RPMI7951 (cell line): ENCODE results near the gene HOXA11. TPM values are rescaled to one million over a fixed set of nuclear protein-coding genes. Genes with fewer than 3 reads are reported as not detected.
A peak's percentile ranks its signal among the peaks of the same experiment; 100 is the strongest.

Source experiments
- DNase-seq: peaks from one replicate; pipeline ENCODE4 v3.0.0-alpha.2; 2012; ENCODE audit warnings: low read depth
- total RNA-seq: library from RNA; depleted of rRNA; stranded (reverse); fragments of >200 nt; shearing (Covaris generic); gene quantifications from 2 replicates; pipeline ENCODE4 v1.2.3, GENCODE V29; 2014; rRNA removed

Gene HOXA11
- total RNA-seq: 1.4 and 1.9 TPM in 2 replicates

DNA sequence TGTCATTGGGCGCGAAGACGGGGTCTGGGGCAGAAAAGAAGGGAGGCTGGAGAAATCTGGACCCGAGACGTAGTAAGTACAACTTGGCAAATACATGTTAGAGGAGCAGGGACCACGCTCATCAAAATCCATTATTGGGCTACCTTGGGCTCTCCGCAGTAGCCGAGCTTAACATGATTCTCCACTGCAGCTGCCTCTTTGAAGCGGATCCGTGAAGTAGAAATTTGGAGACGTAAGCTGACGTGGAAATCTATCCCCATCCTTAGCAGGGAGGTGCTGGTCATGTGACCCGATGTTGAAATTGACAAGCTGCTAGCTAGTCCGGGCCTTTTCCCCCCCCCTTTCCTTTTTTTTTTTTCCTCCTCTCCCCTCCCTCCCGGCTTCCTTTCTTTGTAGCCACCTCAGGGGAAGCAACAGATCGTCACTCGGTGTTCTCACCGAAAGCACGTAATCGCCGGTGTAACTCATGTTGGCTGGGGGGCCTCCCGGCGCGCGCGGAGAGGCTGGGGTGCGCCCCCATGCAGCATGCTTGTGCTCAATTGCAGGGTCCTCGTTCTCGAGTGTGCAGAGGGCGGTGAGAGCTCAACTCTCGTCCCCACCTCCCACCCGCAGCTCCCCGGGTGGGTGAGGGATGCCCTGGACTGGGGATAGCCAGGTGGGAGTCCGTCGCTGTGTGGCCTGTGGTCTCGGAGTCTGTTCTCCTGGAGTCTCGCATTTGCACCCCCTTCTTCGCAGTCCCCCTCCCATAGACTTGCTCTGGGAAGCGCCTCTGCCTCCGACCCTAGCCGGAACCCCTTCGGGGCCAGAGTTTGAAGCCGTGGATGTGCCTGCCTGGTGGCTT is at the start of gene HOXA11:
Gene HOXA11, minus strand, starts transcription at position 220 of the 841 bp plus-strand sequence. Its CDS starts 88 bp downstream, at position 132.
- DNase-seq: no peak

DNA sequence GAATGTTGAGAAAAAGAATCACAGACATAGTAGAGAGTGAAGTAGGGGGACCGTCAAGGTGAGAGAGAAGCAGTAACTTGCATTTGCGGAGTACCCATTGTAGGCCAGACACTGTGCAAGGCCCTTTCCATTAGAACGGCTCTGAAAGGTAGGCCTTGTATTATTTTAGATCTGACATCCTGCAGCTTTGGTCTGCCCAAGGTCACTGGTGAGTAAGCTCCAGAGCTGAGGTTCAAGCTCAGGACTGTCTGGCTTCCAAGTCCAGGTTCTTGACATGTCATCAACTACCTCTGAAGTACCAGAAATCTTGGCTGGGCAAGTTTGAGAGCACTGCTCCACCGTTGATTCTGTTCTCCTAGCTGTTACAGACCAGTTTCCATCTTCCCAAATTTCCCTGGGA is 44.4 kb upstream of the HOXA11 start:
- no peak for DNase-seq

DNA sequence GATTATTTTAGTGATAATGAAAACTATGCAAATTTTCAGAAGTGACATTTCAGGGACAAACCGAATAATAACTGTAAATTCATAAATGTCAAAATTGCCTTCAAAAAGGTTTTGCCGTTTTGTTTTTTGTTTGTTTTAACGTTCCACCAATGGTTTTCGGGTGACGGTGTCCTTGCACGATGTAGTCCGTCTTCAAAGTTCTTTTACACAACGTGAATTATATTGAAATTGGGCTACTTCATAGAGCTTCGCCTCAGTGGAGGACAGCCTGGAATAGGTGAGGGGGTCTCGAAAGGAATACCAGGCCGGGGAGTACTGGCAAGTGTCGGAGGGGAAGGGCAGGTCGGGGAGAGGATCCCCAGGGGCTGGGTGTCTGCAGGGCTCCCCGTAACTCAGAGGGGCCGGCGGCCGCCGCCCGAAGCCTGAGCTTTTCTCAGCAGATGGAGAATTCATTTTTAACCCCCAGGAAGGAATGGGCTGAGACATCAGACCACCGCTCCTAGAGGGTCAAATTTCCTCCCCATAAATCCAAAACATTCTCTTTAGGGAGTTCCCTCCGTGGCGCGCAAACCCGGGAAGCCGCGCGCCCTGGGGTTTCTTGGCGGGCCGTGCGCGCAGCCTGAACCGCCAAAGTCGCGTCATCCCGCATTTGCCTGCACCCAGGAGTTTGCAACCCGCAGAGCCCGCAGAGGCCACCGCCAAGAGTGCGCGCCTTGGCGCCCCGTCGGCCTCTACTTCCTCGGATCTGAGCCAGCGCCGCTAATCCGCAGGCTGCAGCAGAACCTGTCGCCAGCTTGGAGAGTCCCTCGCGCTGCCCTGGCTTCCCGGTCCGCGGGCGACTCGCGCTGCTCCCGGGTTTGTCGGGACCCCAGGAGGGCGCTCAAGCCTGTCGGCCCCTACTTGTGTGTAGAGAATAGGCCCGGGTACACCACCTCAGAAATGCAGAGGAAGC is 40.2 kb upstream of the HOXA11 start:
- DNase-seq: no peak

GRCh38 chr7:27223941-27224575 is 39.0 kb upstream of the HOXA11 start:
- no peak for DNase-seq

DNA sequence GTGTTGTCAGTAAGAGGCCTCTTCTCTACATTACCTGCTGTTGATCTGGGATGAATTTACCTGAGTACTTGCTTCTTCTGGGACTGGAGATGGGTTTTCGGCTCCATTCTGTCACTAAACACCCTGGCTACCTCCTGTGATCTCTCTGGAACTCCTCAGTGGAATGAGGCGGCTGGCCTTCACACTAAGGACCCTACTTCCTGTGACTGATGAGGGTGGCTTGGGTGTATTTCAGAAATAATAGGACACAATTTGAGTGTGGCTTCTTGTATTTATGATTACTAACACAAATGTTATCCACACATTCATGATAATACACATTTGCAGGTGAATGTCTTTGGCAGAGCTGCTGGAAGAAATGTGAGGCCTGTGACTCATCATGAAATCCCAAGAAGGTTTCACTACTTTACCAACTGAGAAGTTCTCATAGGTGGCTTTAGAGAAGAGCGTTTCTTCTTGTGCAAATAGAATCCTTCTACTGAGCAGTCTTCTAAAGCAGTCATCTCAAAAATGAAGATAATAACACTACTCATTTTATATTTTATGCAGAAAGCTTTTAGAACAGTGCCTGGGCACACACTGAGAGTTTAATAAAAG is 36.3 kb upstream of the HOXA11 start:
- DNase-seq: no peak

DNA sequence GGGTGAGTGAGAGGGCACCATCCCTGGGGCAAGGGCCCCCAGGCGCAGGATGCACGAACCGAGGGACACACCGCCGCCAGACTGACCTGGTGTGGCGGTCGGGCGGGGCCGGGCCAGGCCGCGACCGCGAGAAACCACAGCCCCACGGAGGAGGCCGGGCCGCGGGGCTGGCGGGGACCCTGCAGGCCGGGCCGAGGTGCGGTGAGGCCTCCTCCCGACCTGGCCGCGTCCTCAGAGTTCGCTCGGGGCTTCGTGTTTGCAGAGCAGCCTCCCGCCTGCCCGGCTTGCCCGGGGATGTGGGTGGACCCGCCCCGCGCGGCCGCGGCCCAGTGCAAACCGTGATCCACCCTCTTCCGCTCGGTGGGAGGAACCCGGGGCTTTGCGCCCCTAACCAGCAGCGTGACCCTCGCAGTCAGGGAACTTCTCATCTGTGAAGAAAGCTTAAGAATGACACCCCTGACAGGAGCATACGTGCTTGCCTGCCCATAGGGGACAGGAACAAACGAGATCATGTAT is 35.5 kb upstream of the HOXA11 start:
- DNase-seq: no peak

GRCh38 chr7:27219821-27220220 is 34.8 kb upstream of the HOXA11 start:
- DNase-seq: no peak

- no peak for DNase-seq
These were observed 32.9 kb upstream of the HOXA11 start for GRCh38 chr7:27217951-27218350.

GRCh38 chr7:27215356-27215755 is 30.3 kb upstream of the HOXA11 start:
- no peak for DNase-seq

DNA sequence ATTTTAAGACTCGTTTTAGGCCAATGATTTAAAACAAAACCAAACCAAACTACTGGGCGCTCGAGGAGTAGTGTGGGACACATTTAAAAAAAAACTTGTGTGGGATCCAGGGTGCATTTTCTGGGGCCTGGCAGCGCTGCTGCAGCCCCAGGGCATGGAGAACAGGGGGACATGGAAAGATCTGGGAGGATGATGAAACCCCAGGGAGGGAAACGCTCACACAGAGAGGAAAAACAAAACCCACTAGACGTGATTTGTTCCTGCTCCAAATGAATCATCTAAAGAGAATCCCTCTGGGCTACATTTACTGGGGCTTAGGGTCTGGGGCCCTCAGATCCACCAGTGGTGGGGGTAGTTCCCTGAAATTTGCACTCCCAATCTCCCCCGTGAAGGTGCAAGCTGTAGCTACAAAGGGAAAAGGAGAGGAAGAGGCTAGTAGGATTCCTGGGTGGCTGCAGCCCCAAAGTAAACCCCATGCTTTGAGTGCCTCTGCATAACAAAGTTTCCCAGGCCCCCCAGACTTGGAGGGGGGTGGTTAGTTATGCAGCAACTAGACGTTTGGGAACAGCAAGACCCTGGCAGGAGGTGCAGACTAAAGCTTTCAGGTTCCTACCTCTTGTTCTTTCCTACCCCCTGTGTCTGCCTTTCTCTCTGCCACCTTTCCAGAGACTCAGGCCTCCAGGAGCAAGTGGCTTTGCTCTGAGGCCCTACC is 29.4 kb upstream of the HOXA11 start:
- DNase-seq: peak; percentile 26

DNA sequence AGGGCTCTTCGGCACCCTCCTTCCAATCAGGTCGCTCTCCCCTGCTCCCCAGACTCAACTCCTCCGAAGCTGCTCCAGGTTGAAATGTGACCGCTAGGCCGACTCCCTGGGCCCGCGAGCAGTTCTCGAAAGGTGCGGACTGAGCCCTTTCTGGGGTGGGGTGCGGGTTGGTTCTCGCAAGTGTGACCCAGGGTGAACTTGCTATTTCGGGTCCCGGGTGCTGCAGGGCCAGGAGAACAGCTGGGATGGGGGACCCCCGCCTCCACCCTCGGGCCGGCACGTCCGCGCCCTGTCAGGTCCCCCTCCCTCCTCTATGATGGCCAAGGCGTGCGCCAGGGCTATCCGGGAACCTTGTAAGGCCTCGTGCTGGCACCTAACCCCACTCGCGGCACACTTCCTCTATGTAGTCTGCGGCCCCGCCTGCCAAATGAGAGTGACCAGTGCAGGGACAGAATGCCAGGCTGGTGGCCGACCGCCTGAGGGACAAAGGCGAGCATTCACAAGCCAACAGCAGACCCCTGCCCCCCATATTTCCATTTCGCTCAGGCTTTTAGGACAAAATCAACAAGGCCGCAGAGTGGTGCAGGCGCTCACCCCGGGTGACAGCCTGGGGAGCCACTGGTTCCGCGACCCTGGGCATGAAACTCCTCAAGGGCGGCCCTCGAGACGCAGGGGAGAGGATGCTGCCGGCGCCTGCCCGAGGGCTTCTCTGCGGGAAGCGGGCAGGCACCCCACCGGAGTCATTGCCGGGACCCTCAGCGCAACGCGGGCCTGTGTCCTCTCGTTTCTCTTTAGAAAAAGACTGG is 28.6 kb upstream of the HOXA11 start:
- no peak for DNase-seq

DNA sequence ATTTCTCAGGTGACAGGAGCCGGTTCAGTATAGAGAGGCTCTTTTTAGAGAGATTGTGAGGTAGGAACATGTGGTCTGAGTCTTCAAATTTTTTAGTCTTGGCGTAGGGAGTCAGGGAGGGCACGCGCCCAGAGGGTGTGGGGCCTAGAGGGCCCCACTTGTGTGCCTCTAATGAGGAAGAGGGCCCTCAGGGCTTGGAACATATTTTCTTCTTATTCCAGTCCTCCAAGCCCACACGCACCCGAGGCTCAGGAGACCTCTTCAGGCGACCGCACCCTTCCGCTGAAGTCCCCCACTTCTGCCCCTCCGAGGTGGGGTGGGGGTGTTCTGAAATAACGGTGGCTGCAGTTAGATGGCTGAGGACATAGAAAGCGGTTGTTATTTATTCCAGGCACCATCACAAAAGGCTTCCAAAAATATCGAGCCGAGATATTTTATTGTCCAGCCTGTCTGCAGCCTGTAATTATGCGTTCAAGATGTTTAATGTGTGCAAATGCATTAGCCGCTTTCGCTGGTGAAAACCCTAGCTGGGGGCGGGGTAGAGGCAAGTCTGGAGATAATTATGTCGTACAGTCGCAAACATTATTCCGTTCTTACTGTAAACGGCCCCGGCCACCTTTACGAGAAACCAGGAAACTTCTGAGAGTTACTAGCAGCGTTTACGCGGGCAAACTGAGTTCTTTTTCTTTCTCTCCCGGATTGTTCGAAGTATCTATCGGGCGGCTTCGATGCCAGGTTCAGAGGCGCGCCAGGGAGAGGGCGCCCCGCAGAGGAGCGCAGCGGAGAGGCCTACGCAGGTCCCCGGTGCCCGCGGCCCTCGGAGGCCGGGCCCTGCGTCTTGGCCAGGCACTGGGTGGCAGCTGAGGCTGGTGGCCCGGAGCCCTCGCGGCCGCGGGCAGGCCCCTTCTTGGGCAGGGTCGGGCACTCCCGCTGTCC is 27.7 kb upstream of the HOXA11 start:
- no peak for DNase-seq

GRCh38 chr7:27211764-27212204 is 26.8 kb upstream of the HOXA11 start:
- no peak for DNase-seq

DNA sequence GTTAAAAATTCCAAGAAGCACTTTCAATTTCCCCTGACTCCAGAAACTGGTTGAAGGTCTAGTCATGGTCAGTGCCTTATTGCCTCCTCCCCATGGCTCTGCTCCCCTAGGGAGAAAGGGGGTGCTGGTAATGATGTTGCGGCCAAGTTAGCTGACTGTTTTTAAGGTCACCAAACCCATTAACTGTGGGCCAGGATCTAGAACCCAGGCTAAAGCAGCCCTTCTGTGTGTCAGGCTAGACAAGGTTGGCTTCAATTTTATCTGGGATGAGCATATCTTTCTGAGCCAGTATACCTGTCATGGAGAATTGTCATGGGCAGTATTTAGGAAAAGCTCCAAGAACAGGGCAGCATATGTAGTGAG is 26.0 kb upstream of the HOXA11 start:
- DNase-seq: no peak

GRCh38 chr7:27210441-27211083 is 25.5 kb upstream of the HOXA11 start:
- DNase-seq: peak; percentile 43

DNA sequence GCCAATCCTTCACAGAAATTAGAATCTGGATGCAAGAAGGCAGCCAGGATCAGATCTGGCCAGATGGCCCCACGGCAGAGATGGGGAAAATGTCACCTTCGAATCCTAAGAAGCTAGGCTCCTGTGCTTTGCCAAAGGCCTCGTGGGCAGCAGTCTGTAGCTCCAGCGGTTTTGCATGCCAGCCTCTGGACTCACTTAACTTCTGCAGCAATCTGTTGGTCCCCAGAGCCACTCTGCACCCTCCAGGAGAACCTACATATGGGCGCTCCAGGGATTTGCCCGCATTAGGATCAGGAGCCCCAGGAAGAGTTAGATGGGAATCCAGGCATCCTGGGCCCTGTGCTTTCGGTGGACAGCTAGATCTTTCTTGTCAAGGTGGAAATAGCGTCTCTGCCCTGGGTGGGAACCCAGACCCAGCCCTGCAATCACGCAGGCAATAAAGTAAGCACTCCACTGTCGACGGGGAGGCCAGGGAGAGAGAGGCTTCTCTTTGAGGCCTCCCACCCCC is 25.0 kb upstream of the HOXA11 start:
- DNase-seq: no peak

DNA sequence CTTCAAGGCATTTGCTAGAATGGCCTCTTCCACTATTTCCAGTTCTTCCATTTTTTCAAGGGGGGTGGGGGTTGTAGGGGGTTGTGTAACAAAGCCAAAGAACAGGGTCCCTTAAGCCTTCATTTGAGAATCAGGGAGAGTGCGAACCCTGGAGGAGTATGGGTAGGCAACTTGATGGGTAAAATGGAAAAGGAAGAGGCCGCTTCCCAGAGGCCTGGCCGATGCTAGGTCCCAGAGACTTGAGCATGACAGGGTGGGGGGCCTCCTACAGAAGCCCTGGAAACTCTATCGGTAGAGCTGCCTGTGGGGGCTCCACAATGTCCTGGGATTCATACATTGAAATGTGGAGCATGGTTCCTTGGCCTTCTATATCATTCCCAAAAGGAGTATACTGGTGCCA is 24.0 kb upstream of the HOXA11 start:
- DNase-seq: no peak

- DNase-seq: no peak
These were observed 22.4 kb upstream of the HOXA11 start for GRCh38 chr7:27207348-27207985.
